AG04450 (cell line): ENCODE results near the gene PLCD1. TPM values are rescaled to one million over a fixed set of nuclear protein-coding genes. Genes with fewer than 3 reads are reported as not detected.
A peak's percentile ranks its signal among the peaks of the same experiment; 100 is the strongest.

ENCODE experiments used
- CTCF ChIA-PET: fragments of 300-600, 350-600 bp; formaldehyde crosslinking; extraction: SDS; loops from one replicate; lab custom pipeline; 2022; ENCODE audit warnings: antibody characterized with exemption, inconsistent platforms; lab: Charles Lee
- POLR2A ChIA-PET: fragments of 350-600 bp; formaldehyde crosslinking; extraction: SDS; loops from one replicate; lab custom pipeline; 2021; ENCODE audit warnings: antibody characterized with exemption, inconsistent platforms; lab: Yijun Ruan, JAX
- DNase-seq: peaks from one replicate; pipeline ENCODE4 v3.0.0-alpha.2; 2011; ENCODE audit warnings: low read depth, low spot score
- H3K27ac ChIP-seq: one replicate; pipeline ENCODE4 v1.5.1; 2012; ENCODE audit warnings: low read depth, low read length, control low read depth
- H3K27me3 ChIP-seq: one replicate; pipeline ENCODE4 v1.6.0; 2012; ENCODE audit warnings: low read length; ENCODE audit not compliant: control insufficient read depth, insufficient read depth
- H3K4me3 ChIP-seq: 2 replicates; pipeline ENCODE4 v1.5.1; 2011; ENCODE audit warnings: mild to moderate bottlenecking, low read depth, low read length, control low read depth
- H3K9me3 ChIP-seq: 2 replicates; pipeline ENCODE4 v1.5.1; 2012; ENCODE audit warnings: low read length; ENCODE audit not compliant: control insufficient read depth, insufficient read depth
- polyA plus RNA-seq: library from polyadenylated mRNA; depleted of rRNA; stranded (reverse); fragments of >200 nt; gene quantifications from 2 replicates; pipeline ENCODE4 v1.2.3, GENCODE V29; 2011
- TF ChIP-seq, protein P1 (sequence below): IDR thresholded peaks from 2 replicates; pipeline ENCODE4 v1.5.1; 2011; ENCODE audit warnings: low read depth, low read length, control low read depth, inconsistent platforms

Gene PLCD1
- polyA plus RNA-seq, 1 experiment, result 14.4 TPM

DNA sequence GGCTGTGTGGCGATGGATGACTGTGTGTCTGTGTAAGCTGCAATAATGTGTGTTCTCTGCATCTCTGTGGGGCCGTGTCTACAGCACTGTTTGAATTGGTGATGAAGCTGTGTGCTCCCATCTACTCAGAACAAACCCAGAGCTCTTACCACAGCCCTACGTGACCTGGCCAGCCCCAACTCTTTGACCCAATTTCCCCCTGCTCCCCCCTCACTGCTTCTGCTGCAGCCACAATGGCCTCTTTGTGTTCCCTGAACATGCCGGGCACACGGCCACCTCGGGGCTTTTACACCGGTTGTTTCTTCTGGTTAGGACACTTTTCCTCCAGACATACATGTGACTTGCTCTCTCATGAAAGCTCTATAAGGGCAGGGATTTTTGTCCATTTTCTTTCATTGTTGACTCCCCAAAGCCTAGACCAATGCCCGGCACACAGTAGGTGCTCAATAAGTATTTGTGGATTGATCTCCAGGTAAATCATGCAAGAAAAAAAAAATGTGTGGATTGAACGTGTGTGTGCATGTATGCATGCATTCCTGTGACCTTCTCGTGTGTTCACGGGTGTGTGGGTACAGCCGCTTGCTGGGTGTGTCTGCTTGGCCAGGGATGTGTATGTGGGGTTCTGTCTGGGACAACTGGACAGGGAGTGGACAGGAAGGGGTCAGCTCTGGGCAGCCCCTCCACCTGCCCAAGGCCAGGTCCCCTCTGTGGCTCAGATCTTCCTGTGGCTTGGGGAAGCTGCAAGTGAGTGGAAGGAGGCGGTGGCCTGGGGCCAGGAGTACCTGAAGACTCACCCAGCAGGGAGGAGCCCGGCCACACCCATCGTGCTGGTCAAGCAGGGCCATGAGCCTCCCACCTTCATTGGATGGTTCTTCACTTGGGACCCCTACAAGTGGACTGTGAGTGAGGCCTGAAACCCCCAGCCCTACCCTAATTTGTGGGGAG is 24.1 kb downstream of the PLCD1 start:
- H3K4me3 ChIP-seq, result no peak overlapping the region
- CTCF ChIA-PET, result interaction anchor here (1.0 to 1.3 kb wide), 4 partner anchors 8 to 293 kb away, joined by 4 to 9 read pairs (median 5); no protein-coding TSS in a partner anchor
- no peaks in the 10 kb centered on the region for H3K9me3 ChIP-seq
- H3K27me3 ChIP-seq, result no peaks in the 10 kb centered on the region
- DNase-seq, result no peak
- POLR2A ChIA-PET, result no interaction called here
- TF ChIP-seq, protein P1, sequence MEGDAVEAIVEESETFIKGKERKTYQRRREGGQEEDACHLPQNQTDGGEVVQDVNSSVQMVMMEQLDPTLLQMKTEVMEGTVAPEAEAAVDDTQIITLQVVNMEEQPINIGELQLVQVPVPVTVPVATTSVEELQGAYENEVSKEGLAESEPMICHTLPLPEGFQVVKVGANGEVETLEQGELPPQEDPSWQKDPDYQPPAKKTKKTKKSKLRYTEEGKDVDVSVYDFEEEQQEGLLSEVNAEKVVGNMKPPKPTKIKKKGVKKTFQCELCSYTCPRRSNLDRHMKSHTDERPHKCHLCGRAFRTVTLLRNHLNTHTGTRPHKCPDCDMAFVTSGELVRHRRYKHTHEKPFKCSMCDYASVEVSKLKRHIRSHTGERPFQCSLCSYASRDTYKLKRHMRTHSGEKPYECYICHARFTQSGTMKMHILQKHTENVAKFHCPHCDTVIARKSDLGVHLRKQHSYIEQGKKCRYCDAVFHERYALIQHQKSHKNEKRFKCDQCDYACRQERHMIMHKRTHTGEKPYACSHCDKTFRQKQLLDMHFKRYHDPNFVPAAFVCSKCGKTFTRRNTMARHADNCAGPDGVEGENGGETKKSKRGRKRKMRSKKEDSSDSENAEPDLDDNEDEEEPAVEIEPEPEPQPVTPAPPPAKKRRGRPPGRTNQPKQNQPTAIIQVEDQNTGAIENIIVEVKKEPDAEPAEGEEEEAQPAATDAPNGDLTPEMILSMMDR, result no peak
- H3K27ac ChIP-seq, result no peak overlapping the region

DNA sequence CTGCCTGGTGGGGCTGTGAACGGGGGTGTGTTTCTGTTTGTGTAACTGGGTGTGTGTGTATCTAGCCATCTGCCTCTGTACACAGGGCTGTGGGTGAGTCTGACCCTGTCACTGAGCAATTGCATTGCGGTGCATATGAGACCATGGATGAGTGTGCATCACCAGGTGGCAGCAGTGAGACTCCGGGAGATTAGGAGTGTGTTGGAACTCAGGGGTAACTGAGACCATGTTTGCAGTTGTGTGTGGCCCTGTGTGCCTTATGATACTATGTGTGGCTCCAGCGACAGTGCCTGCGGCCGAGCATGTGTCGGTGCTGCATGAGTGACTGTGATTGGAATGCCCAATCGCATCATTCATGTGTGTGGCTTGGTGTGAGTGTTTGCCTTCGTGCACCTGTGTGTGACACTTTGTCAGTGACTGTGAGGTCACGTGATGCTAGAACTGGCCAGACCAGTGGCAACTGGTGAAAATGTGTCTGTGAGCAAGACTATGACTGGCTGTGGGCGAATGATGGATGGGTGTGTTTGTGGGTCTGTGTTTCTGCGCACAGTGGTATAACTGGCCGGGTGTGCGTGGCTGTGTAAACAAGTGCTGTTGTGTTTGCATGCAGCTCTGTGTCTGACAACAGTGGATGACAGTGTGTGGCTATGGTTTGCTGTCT is 24.9 kb downstream of the PLCD1 start:
- TF ChIP-seq, protein P1, result peak; percentile 78
- no peaks in the 10 kb centered on the region for H3K27me3 ChIP-seq
- DNase-seq, result no peak
- POLR2A ChIA-PET, result no interaction called here
- no peak overlapping the region for H3K27ac ChIP-seq
- H3K4me3 ChIP-seq, result no peak overlapping the region
- H3K9me3 ChIP-seq, result no peaks in the 10 kb centered on the region
- CTCF ChIA-PET, result interaction anchor here (0.7 to 3.9 kb wide), 15 partner anchors 8 to 294 kb away, joined by 3 to 68 read pairs (median 5); no protein-coding TSS in a partner anchor

DNA sequence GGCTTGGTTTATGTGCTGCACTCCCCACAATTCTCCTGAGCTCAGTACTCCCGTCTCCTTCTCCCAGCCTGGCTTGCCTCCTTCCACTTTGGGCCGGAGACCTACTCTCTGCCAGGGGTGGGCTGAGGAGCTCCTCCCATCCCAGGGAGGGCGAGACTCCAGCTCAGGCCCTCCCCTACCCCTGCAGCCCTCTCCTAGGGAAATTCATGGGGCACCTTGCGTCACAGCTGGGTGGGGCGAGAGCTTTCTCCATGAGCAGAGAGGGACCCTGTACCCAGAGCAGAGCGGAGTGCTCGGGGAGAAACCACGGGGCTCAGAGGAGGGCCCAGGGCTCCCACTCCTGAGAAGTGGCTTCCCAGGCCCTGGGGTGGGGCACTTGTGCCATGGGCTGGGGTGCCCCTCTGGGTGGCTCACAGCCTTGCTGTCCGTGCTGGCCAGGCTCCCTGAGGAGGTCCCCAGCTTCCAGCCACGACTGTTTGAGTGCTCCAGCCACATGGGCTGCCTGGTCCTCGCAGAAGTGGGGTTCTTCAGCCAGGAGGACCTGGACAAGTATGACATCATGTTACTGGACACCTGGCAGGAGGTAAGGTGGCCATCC is 25.5 kb downstream of the PLCD1 start:
- Histone ChIP-seq H3K9me3 (no peaks in the 10 kb centered on the region), H3K4me3 (no peak overlapping the region), H3K27ac (no peak overlapping the region), H3K27me3 (no peaks in the 10 kb centered on the region)
- POLR2A ChIA-PET, result no interaction called here
- no peak for DNase-seq
- TF ChIP-seq, protein P1, result no peak
- CTCF ChIA-PET, result interaction anchor here (0.7 to 3.9 kb wide), 18 partner anchors 9 to 477 kb away, joined by 3 to 68 read pairs (median 4); partner anchors contain the start of gene PLCD1

DNA sequence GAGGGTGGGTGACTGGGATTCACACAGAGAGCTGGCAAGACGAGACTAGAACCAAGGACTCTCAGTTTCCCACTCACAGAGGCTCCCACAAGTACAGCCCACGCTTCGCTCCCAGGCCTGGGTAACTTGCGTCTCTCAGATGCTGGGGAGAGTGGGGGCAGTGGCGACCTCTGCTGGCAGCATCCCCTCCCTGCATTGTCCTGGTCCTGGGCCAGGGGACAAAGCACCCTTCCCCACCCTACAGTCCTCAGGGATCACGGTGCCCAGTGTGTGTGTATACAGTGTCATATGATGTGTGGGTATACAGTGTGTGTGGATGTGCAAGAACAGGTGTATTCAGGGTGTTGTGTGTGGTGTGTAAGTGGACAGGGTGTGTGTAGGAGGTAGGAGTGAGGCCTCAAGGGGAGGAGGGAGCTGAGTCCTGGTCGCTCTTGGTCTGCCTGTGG is 26.0 kb downstream of the PLCD1 start:
- Histone ChIP-seq H3K27ac (no peak overlapping the region), H3K9me3 (no peaks in the 10 kb centered on the region), H3K4me3 (no peak overlapping the region), H3K27me3 (no peaks in the 10 kb centered on the region)
- no peak for DNase-seq
- TF ChIP-seq, protein P1, result peak; percentile 87
- ChIA-PET POLR2A (no interaction called here), CTCF (interaction anchor here (0.7 to 3.9 kb wide), 18 partner anchors 9 to 477 kb away, joined by 3 to 68 read pairs (median 4); partner anchors contain the start of gene PLCD1)
